G401.6 (cell line): Measurements from ENCODE around the gene TERT.
"Not testable (repeated sequence)": the region's sequence is repeated elsewhere in the genome, so short reads cannot be mapped to it uniquely, and the experiment has no call there.

Experiments used
- FAIRE-seq: peaks from 2 replicates; lab custom pipeline; 2012; peaks lifted over from hg19 to GRCh38; lab: Jason Lieb, UNC

Gene TERT

GRCh38 chr5:1240496-1241260 lies 54.2 kb downstream of the TERT start:
- no peak for FAIRE-seq

DNA sequence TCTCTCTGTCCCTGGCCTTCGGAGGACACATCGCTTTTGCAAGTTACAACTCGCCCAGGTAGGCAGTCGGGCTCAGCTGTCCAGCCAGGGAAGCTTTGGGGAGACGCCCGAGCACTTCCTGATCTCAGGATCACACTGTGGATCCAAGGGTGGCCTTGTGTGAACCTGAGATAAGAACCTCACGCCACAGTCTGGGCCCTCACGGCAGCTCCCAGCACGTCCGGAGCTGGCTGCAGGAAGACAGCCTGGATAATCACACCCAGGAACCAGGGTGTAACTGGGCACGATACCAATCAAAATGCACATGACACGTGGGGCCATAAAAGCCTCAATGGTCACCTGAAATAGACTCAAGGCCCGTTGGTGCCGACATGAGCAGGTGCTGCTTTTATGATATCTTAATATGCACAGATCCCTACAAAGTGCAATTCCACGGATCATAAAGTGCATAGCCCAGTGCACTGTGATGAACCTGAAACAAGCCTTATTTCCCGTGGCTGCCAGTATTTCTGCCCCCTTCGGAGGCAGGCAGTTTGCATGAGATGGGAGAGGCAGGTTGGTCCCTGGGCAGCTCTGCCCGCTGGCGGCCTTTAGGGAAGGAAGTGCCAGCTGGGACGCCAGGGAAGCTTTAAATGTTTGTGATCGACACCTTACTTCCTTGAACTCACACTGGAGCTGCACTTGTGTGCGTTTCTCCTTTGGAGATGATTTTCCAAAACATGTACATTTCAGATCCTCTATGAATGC lies 55.2 kb downstream of the TERT start:
- FAIRE-seq = no peak

- FAIRE-seq = no peak
These were observed 59.0 kb downstream of the TERT start for GRCh38 chr5:1235838-1236237.

GRCh38 chr5:1235379-1235778 lies 59.5 kb downstream of the TERT start:
- no peak for FAIRE-seq

- no peak for FAIRE-seq
These were observed 62.1 kb downstream of the TERT start for GRCh38 chr5:1232780-1233179.

GRCh38 chr5:1231354-1231905 lies 63.4 kb downstream of the TERT start:
- no peak for FAIRE-seq

DNA sequence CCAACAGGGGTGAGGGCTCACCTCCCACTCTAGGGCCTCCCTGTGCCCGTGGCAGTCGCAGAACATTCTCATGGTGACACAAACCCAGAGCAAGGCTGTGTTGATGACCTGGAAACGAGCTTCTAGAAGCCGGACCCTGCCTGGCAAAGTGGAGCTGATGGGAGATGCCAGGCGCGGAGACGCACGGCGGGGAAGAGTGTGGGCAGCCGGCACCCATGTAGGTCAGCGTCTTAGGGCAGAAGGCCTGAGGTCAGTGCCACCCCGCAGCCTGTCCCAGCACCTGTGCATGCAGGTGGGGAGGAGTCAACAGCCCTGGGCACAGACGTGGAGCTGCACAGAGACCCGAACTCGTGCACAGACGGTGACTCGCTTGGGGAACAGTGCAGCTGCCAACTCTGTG lies 64.3 kb downstream of the TERT start:
- FAIRE-seq = no peak

DNA sequence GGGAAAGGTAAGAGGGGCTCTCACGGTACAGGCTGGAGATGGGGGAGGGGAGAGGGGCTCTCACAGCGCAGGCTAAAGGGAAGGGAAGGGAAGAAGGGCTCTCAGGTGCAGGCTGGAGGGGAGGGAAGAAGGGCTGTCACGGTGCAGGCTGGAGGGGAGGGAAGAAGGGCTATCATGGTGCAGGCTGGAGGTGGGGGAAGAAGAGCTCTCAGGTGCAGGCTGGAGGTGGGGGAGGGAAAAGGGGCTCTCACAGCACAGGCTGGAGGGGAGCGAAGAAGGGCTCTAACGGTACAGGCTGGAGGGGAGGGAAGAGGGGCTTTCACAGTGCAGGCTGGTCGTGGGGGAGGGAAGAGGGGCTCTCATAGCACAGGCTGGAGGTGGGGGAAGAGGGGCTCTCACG lies 65.0 kb downstream of the TERT start:
- no peak for FAIRE-seq

- FAIRE-seq = not testable (repeated sequence)
These were observed 65.8 kb downstream of the TERT start for GRCh38 chr5:1229023-1229422.

GRCh38 chr5:1228120-1228519 lies 66.7 kb downstream of the TERT start:
- no peak for FAIRE-seq

- FAIRE-seq = no peak
These were observed 67.2 kb downstream of the TERT start for GRCh38 chr5:1227667-1228066.

DNA sequence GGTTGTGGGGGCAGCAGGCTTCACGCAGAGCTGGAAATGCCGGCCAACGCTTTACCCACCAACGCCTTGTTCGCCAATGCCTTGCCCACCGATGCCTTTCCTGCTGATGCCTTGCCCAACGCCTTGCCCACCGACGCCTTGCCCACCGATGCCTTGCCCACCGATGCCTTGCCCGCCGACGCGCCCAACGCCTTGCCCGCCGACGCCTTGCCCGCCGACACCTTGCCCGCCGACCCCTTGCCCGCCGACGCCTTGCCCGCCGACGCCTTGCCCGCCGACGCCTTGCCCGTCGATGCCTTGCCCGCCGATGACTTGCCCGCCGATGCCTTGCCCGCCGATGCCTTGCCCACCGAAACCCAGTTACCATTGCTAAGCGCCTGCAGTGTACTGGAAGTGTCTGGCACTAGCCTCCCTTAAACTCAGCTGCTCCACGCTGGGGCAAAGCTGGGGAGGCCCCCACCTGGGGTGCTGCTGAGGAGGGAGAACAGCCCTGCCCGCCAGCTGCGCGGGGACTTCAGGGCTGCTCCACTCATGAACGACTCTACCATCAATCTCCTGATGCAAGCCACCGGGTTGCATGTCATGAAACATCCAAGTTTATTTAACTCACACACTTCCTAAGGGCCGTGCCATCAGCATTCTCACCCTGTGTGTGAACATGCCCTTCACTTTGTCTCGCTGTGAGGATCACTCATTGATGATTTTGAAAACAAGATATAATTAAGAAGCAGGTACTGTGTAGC lies 67.9 kb downstream of the TERT start:
- FAIRE-seq = no peak

GRCh38 chr5:1226231-1226630 lies 68.6 kb downstream of the TERT start:
- FAIRE-seq = no peak

DNA sequence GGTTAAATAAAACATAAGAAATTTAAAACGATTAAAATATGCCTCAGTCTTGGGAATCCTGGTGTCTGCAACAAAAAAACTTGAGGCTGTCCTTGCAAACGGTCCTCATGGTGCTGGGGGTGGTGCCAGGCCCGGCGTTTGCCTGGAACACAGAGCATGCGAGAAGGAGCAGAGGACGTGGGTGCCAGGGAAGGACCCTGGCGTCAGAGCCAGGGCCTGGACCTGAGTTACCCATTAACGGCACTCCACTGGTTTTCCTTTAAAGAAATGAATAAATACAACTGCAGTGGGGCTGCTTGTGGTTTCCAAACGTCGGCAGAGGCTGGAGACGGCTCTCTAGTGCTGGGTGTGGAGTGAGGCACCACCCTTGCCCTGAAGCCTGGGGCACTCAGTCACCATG lies 69.8 kb downstream of the TERT start, which contains the start of gene SLC6A18:
SLC6A18 (plus strand) TSS at position 301 of the 400 bp plus-strand sequence; CDS start at position 398, 97 bp downstream.
- no peak for FAIRE-seq

GRCh38 chr5:1224631-1225030 lies 70.2 kb downstream of the TERT start:
- no peak for FAIRE-seq

GRCh38 chr5:1223278-1223670 lies 71.6 kb downstream of the TERT start:
- FAIRE-seq = no peak

DNA sequence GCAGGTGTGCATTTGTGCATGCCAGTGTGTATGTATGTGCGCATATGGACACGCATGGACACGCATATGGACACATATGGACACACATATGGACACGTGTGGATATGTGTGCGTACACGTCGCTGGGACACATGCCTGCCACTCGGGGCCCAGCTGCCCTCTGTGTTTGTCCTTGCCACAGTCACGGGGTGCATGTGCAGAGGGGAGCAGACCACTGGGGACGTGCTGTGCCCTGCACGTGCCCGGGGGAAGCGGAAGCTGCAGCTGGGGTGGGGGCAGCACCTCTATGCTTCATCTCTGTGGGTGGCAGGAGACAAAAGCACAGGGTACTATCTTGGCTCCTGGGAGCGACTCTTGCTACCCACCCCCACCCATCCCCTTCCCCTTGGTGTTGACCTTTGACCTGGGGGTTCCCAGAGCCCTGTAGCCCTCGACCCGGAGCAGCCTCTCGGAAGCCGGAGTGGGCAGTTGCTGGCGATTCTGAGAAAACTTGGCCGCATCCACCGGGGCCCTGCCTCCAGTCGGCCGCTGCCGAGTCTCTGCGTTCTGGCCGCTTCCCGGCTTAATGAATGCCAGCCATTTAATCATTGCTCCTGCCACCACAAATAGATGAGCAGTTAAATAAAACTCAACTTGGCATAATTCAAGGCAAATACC lies 72.1 kb downstream of the TERT start:
- FAIRE-seq = no peak

GRCh38 chr5:1222147-1222546 lies 72.7 kb downstream of the TERT start:
- no peak for FAIRE-seq

- FAIRE-seq = no peak
These were observed 73.1 kb downstream of the TERT start for GRCh38 chr5:1221721-1222120.

GRCh38 chr5:1220831-1221230 lies 74.0 kb downstream of the TERT start:
- FAIRE-seq = no peak

GRCh38 chr5:1220351-1220750 lies 74.5 kb downstream of the TERT start:
- FAIRE-seq = no peak

- FAIRE-seq = no peak
These were observed 75.1 kb downstream of the TERT start for GRCh38 chr5:1219768-1220100.
